ENCODE measurements around the gene CITED4. TPM values are rescaled to one million over a fixed set of nuclear protein-coding genes. Genes with fewer than 3 reads are reported as not detected.
A peak's percentile ranks its signal among the peaks of the same experiment; 100 is the strongest.

Gene CITED4
- total and polyA plus RNA-seq, 9 of the 15 experiments (the other 6 are each of a cell fraction or from before 2014, with no cell fraction given), result 0.11 to 1.2 (median 0.17) TPM; not detected in 2

GRCh38 chr1:40820911-40821693, 41.1 kb downstream of the CITED4 start (continued):
- TF ChIP-seq MGA (IDR thresholded peaks at IDR 0.05) (no peak), NR2C2 (CRISPR knock-in tag; IDR thresholded peaks at IDR 0.05) (no peak), NR2C2 (tag; IDR thresholded peaks at IDR 0.05) (no peak), SMARCB1 (IDR thresholded peaks at IDR 0.05; ENCODE audit: insufficient read length, low read depth) (peak; percentile 91), ETS1 (conservative IDR thresholded peaks at IDR 0.05; ENCODE audit: control insufficient read depth, low read depth, low read length) (peak; percentile 85), WHSC1 (IDR thresholded peaks at IDR 0.05; ENCODE audit: low read length) (peak; percentile 29), TFAM (CRISPR knock-in tag; conservative IDR thresholded peaks at IDR 0.05) (no peak), CXXC5 (CRISPR knock-in tag; IDR thresholded peaks at IDR 0.05) (peak; percentile 92), CREB5 (CRISPR knock-in tag; IDR thresholded peaks at IDR 0.05) (no peak), RBM17 (IDR thresholded peaks at IDR 0.05; ENCODE audit: borderline replicate concordance, low read depth, low read length) (no peak), NFXL1 (CRISPR knock-in tag; IDR thresholded peaks at IDR 0.05) (no peak), NFRKB (IDR thresholded peaks at IDR 0.05; ENCODE audit: low read depth) (no peak)

Data from K562 (cell line).